Ovary (tissue), 3 donors: ENCODE data around the gene MRPL57.

Experiments
- EP300 ChIP-seq: sonication (generic); formaldehyde crosslinking; IDR thresholded peaks from one replicate; pipeline ENCODE4 v1.6.1; 2017; ENCODE audit warnings: antibody characterized with exemption
- POLR2A ChIP-seq: fragments of 450-650 bp; IDR thresholded peaks from one replicate; pipeline ENCODE4 v1.6.1; 2017; ENCODE audit warnings: antibody characterized with exemption, mild to moderate bottlenecking, moderate library complexity
- TF ChIP-seq, protein P1 (sequence below), 3 donors: fragments of 450-650 bp in 2 of 3; fragments of 200-600 bp in 1 of 3; IDR thresholded peaks; one replicate each; pipeline versions ENCODE4 v1.5.1 to v1.8.0; 2016 to 2022; ENCODE audit warnings: antibody characterized with exemption in 3 of 3, mild to moderate bottlenecking in 1 of 3
- donor health status: DM: no; HTN: no; CAD: no.

DNA sequence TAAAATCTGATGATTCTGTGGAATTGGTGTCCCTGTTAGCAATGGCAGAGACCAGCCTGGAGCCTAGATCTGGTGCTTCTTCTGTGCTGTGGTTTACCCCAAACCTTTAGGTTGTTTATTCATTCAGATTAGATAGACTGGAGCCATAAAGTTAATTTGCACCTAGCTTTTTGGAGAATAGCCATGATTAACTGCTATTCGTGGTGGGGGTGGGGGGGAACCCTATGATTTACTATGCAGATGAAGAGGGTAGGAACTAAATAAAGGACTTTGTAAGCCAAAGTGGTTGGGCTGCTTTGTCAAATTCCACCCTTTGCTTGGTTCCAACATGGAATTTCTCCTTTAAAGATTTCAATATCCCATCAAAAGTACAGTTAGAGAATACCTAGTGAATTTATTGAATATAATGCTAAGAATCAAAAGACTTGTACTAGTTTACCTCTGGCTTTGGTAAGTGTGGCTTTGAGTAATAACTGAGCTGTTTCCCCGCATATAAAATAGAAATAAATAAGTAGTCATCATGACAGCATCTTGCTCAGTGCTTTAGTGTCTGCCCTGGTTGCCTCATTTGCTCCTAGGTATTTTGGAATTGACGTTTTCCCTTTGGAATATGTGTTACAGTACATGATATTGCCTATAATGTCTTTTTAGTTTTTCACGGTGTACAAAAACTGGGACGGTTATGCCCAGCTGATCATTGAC lies 27.8 kb upstream of the MRPL57 start:
- TF ChIP-seq, protein P1, sequence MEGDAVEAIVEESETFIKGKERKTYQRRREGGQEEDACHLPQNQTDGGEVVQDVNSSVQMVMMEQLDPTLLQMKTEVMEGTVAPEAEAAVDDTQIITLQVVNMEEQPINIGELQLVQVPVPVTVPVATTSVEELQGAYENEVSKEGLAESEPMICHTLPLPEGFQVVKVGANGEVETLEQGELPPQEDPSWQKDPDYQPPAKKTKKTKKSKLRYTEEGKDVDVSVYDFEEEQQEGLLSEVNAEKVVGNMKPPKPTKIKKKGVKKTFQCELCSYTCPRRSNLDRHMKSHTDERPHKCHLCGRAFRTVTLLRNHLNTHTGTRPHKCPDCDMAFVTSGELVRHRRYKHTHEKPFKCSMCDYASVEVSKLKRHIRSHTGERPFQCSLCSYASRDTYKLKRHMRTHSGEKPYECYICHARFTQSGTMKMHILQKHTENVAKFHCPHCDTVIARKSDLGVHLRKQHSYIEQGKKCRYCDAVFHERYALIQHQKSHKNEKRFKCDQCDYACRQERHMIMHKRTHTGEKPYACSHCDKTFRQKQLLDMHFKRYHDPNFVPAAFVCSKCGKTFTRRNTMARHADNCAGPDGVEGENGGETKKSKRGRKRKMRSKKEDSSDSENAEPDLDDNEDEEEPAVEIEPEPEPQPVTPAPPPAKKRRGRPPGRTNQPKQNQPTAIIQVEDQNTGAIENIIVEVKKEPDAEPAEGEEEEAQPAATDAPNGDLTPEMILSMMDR (IDR thresholded peaks at IDR 0.05) = no peak
- TF ChIP-seq POLR2A (no peak), EP300 (no peak)
